Kidney epithelial cell (primary cell): ENCODE data around the gene DPP6. TPM values are rescaled to one million over a fixed set of nuclear protein-coding genes. Genes with fewer than 3 reads are reported as not detected.

Experiments used
- DNase-seq: peaks from one replicate; pipeline ENCODE4 v3.0.0-alpha.2; 2010; ENCODE audit warnings: low read depth
- H3K27me3 ChIP-seq: 2 replicates; pipeline ENCODE4 v1.6.0; 2011; ENCODE audit warnings: low read length; ENCODE audit not compliant: control insufficient read depth, insufficient read depth
- H3K36me3 ChIP-seq: 2 replicates; pipeline ENCODE4 v1.5.1; 2011; ENCODE audit warnings: low read length; ENCODE audit not compliant: control insufficient read depth, insufficient read depth
- H3K4me3 ChIP-seq: 2 replicates; pipeline ENCODE4 v1.5.1; 2011; ENCODE audit warnings: low read depth, mild to moderate bottlenecking, control low read depth, low read length
- total RNA-seq: library from RNA; depleted of rRNA; stranded (reverse); fragments of >200 nt; gene quantifications from 2 replicates; pipeline ENCODE4 v1.2.3, GENCODE V29; 2015
- TF ChIP-seq, protein P1 (sequence below): IDR thresholded peaks from 2 replicates; pipeline ENCODE4 v1.5.1; 2011; ENCODE audit warnings: mild to moderate bottlenecking, moderate library complexity, low read length, control low read depth, inconsistent platforms; ENCODE audit not compliant: insufficient read depth, poor library complexity, severe bottlenecking

Gene DPP6
- total RNA-seq, 1 donor from 2014 or later: 0.84 TPM

DNA sequence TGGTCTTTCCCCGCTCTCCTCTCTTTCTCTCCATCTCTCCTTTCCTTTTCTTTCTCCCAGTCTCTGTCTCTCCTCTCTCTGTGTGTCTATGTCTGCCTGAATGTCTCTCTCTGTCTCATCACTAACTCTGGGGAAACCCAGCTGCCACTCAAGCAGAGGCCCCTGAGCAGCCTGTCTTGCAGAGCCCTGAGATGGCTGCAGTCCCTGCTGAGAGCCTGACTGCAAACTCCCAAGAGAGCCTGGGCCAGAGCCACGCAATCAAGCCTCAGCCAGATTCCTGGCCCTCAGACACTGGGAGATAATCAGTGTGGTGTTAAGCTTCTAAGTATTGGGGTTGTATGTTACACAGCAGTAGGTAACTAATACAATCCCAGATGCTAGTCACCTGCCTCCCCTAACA, 859.2 kb downstream of the DPP6 start:
- peaks cover 22% of the 10 kb centered on the region for H3K27me3 ChIP-seq
- H3K36me3 ChIP-seq: no peaks in the 10 kb centered on the region
- TF ChIP-seq, protein P1, sequence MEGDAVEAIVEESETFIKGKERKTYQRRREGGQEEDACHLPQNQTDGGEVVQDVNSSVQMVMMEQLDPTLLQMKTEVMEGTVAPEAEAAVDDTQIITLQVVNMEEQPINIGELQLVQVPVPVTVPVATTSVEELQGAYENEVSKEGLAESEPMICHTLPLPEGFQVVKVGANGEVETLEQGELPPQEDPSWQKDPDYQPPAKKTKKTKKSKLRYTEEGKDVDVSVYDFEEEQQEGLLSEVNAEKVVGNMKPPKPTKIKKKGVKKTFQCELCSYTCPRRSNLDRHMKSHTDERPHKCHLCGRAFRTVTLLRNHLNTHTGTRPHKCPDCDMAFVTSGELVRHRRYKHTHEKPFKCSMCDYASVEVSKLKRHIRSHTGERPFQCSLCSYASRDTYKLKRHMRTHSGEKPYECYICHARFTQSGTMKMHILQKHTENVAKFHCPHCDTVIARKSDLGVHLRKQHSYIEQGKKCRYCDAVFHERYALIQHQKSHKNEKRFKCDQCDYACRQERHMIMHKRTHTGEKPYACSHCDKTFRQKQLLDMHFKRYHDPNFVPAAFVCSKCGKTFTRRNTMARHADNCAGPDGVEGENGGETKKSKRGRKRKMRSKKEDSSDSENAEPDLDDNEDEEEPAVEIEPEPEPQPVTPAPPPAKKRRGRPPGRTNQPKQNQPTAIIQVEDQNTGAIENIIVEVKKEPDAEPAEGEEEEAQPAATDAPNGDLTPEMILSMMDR: no peak
- no peak for DNase-seq
- H3K4me3 ChIP-seq: no peak overlapping the region

DNA sequence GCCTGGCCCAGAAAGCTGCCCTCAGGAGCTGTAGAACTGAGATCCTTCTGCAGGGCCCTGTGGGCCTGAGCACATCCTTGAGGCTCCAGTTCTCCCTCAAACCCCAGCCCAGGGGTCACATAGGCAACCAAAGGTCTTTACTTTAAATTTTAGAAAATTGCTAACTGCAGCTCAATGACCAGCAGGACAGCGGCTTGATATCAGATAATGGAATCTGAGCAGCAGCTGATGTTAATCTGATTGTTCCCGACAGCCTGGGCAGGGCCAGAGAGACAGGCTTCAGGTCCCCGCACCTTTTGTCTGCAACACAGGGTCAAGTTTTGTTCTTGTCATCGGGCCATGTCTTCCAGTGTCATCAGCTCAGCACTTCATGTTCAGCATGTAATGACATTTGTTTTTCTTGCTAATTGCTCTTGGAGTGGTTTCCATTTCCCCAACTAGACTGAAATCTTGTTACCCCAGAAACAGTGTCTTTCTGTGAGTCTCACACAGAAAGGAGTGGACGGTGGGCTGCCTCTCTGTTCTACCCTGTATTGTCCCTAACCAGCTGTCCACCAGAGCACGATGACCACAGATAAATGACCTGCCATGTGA, 859.8 kb downstream of the DPP6 start:
- no peak overlapping the region for H3K4me3 ChIP-seq
- no peak for DNase-seq
- H3K27me3 ChIP-seq: peaks cover 27% of the 10 kb centered on the region
- TF ChIP-seq, protein P1: no peak
- H3K36me3 ChIP-seq: no peaks in the 10 kb centered on the region

DNA sequence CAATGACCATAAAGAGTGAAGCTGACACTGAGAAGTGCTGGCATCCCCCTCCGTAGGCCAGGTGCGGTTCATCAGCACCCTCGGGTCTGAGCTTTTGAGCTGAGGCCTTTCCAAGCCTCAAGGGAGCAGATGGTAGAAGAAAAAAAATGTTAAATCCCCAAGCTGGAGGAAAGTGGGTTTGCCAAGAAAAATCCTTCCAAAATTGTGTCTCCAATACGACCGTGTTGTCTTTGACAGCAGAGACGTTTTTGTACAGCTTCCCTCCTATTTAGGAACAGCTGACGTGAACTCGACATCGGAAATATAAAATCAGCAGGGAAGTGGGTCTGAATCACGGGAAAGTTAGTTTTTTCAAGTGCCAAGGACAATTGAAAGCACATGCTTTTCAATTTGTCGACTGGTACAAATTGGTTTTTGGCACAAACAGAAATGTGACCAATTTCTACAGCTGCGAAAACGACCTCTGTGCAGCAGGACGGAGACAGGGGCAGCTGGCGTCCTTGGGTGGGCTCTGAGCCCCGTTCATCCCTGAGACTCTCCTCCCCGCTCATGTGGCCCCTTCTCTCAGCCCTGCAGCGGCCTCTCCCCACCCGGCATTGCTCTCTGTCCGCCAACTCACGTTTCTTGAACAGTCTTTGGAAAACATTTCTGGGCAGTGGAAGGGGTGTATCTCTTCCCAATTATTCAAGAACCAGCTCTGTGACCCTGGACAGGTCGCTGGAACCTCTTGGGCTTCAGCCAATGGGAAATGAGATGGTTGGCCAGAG, 860.9 kb downstream of the DPP6 start:
- DNase-seq: no peak
- peaks cover 38% of the 10 kb centered on the region for H3K27me3 ChIP-seq
- TF ChIP-seq, protein P1: no peak
- H3K4me3 ChIP-seq: no peak overlapping the region
- no peaks in the 10 kb centered on the region for H3K36me3 ChIP-seq

GRCh38 chr7:154913638-154914307, 861.6 kb downstream of the DPP6 start:
- DNase-seq: no peak
- TF ChIP-seq, protein P1: peak; percentile 91
- no peak overlapping the region for H3K4me3 ChIP-seq
- H3K36me3 ChIP-seq: no peaks in the 10 kb centered on the region
- H3K27me3 ChIP-seq: peaks cover 42% of the 10 kb centered on the region

DNA sequence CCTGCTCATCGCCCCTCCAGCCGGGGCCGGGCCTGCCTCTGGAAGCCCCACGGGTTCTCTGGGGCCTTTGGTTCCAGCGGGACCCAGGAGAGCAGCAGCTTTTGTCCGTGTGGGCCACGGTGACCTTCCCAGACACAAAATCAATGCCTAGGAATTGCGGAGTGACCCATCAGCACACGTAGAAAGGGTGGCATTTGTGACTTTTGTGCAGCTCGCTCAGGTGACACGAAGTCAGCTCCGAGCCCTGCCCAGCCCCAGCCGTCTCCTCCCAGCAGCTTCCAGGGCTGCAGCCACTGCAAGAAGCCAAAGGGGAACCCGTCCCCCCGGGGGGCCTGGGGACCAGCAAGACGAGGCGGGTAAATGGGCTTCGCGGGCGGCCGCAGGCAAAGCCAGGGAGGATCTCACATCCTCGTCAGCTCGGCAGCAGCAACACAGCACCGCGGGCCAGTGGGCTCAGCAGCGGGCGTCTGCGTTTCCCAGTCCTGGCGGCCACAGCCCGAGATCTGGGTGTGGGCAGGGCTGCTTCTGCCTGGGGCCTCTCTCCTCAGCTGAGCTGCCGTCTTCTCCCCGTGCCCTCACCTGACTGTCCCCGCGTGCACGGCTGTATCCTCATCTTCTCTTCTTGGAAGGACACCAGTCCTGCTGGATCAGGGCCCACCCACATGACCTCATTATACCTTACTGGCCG, 862.3 kb downstream of the DPP6 start:
- H3K27me3 ChIP-seq: peaks cover 42% of the 10 kb centered on the region
- DNase-seq: no peak
- no peak overlapping the region for H3K4me3 ChIP-seq
- H3K36me3 ChIP-seq: no peaks in the 10 kb centered on the region
- TF ChIP-seq, protein P1: no peak
